VCaP (cell line): Measurements from ENCODE around the gene CALD1.
A peak's percentile ranks its signal among the peaks of the same experiment; 100 is the strongest.

Experiments
- H3K27ac ChIP-seq: fragments of 450-650 bp; 2 replicates; pipeline ENCODE4 v1.5.1; 2017
- CTCF ChIP-seq: fragments of 450-650 bp; conservative IDR thresholded peaks from 2 replicates; pipeline ENCODE4 v1.5.1; 2017; ENCODE audit warnings: mild to moderate bottlenecking, moderate library complexity

Gene CALD1

GRCh38 chr7:134947329-134947728 is 167.9 kb downstream of the CALD1 start:
- no peak overlapping the region for H3K27ac ChIP-seq
- no peak for TF ChIP-seq CTCF

DNA sequence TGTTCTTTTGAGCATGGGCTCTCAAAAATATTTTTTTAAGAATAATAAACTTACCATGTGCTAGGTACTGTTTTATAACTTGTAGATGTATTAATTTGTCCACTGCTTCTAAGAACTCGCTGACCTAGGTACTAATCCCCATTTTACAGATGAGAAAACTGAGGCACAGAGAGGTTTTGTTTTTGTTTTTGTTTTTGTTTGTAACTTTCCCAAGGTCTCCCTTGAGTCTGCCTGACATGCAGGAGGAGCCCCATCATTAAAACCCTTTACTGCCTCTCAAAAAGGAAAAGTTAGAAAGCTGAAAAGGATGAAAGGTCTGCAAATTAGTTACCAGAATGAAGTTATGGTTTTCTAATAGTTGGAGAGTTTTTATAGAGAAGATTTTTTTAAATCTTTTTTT is 168.4 kb downstream of the CALD1 start:
- no peak overlapping the region for H3K27ac ChIP-seq
- no peak for TF ChIP-seq CTCF

DNA sequence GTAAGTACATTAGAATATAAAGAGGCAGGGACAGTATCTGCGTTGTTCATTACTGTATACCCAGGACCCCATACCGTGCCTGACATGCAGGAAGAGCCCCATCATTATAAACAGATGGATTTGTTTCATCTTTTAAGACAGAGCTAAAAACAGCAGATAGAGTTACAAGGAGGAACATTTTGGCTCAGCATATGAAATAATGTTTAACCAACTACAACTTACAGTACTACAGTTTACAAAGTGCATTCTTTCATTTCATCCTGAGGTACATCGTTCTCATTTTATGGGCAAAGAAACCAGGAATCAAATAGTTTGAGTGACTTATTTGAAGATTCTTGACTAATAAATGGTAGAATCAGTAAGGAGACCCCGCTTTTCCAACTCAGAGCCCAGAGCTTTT is 168.8 kb downstream of the CALD1 start:
- H3K27ac ChIP-seq: no peak overlapping the region

GRCh38 chr7:134948736-134949135 is 169.3 kb downstream of the CALD1 start:
- no peak for TF ChIP-seq CTCF
- no peak overlapping the region for H3K27ac ChIP-seq

More for the DNA sequence above, 168.8 kb downstream of the CALD1 start:
- TF ChIP-seq CTCF: no peak

- no peak overlapping the region for H3K27ac ChIP-seq
- no peak for TF ChIP-seq CTCF
These were observed 169.7 kb downstream of the CALD1 start for GRCh38 chr7:134949171-134949570.

GRCh38 chr7:134954197-134955082 is 175.0 kb downstream of the CALD1 start:
- TF ChIP-seq CTCF: peak; percentile 79
- no peak overlapping the region for H3K27ac ChIP-seq

DNA sequence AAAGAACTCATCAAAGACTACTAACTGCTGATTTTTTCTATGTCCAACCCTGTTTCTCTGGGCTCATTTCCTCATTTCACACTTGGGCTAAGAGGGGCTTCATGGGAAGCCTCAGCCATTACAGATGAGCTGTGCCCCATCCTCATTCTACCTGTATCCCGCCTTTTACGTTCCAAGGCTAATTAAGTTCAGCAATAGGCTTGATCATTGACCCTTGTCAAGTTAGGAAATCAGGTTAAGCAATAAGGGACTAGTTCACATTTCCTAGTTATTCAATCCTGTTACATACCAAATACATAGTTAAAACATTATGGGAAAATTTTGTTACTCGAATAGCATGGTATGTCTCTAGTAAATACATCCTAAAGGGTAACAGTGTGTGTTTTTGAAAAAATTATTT is 177.6 kb downstream of the CALD1 start:
- no peak for TF ChIP-seq CTCF
- no peak overlapping the region for H3K27ac ChIP-seq
